ENCODE data around the gene ATP6V1C2.

The ATP6V1C2 gene

GRCh38 chr2:10818984-10819383 lies 97.6 kb downstream of the ATP6V1C2 start (continued):
- no peak for TF ChIP-seq ZNF707 (tag by site-specific recombination; IDR thresholded peaks at IDR 0.05)
- no peak for TF ChIP-seq ZNF624 (tag by site-specific recombination; IDR thresholded peaks at IDR 0.05)
- TF ChIP-seq KLF9 (tag by site-specific recombination; IDR thresholded peaks at IDR 0.05; ENCODE audit: low read depth) = no peak
- TF ChIP-seq, protein P1, sequence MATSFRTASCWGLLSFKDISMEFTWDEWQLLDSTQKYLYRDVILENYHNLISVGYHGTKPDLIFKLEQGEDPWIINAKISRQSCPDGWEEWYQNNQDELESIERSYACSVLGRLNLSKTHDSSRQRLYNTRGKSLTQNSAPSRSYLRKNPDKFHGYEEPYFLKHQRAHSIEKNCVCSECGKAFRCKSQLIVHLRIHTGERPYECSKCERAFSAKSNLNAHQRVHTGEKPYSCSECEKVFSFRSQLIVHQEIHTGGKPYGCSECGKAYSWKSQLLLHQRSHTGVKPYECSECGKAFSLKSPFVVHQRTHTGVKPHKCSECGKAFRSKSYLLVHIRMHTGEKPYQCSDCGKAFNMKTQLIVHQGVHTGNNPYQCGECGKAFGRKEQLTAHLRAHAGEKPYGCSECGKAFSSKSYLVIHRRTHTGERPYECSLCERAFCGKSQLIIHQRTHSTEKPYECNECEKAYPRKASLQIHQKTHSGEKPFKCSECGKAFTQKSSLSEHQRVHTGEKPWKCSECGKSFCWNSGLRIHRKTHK (tag by site-specific recombination; IDR thresholded peaks at IDR 0.05) = no peak
- TF ChIP-seq TSHZ1 (tag by site-specific recombination; IDR thresholded peaks at IDR 0.05; ENCODE audit: borderline replicate concordance) = no peak
- TF ChIP-seq ZNF600 (tag by site-specific recombination; IDR thresholded peaks at IDR 0.05) = no peak
- no peak for TF ChIP-seq PRDM1 (tag by site-specific recombination; IDR thresholded peaks at IDR 0.05)

DNA sequence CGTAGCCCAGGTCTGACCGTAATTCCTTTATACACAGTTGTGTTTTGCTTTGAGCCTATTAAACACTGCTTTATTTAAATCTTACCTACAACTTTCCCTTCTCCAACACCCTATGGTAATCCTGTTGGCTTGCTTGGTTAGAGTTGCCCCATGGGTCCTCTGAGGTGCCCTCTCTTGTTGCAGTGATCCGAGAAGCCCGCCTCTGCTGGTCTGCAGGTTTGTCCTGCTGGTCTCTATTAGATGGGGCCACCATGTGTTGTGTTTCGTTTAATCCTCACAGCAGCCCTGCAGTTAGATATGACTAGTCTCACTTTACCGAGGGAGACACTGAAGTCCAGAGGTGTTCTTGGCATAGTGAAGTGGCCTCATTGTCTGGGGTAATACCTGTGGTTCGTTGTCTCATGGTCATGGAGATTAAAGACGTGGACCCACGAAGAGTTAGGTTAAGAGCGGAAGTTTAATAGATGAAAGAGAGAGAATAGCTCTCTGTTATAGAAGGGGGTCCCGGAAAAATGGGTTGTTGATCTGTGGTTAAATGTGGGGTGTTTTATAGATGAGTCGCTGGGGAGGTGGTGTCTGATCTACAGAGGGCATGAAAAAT lies 98.4 kb downstream of the ATP6V1C2 start:
- TF ChIP-seq, protein P2, sequence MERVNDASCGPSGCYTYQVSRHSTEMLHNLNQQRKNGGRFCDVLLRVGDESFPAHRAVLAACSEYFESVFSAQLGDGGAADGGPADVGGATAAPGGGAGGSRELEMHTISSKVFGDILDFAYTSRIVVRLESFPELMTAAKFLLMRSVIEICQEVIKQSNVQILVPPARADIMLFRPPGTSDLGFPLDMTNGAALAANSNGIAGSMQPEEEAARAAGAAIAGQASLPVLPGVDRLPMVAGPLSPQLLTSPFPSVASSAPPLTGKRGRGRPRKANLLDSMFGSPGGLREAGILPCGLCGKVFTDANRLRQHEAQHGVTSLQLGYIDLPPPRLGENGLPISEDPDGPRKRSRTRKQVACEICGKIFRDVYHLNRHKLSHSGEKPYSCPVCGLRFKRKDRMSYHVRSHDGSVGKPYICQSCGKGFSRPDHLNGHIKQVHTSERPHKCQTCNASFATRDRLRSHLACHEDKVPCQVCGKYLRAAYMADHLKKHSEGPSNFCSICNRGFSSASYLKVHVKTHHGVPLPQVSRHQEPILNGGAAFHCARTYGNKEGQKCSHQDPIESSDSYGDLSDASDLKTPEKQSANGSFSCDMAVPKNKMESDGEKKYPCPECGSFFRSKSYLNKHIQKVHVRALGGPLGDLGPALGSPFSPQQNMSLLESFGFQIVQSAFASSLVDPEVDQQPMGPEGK (tag by site-specific recombination; IDR thresholded peaks at IDR 0.05) = no peak
- TF ChIP-seq KLF1 (tag by site-specific recombination; IDR thresholded peaks at IDR 0.05) = no peak
- no peak for TF ChIP-seq ZBTB20 (tag by site-specific recombination; IDR thresholded peaks at IDR 0.05)
- TF ChIP-seq HOXA7 (CRISPR knock-in tag; IDR thresholded peaks at IDR 0.05; ENCODE audit: borderline replicate concordance) = no peak
- TF ChIP-seq ZNF37A (tag by site-specific recombination; IDR thresholded peaks at IDR 0.05) = no peak
- no peak for TF ChIP-seq REPIN1 (tag by site-specific recombination; IDR thresholded peaks at IDR 0.05; ENCODE audit: low read depth)
- no peak for TF ChIP-seq ZNF677 (tag by site-specific recombination; IDR thresholded peaks at IDR 0.05)
- TF ChIP-seq, protein P3, sequence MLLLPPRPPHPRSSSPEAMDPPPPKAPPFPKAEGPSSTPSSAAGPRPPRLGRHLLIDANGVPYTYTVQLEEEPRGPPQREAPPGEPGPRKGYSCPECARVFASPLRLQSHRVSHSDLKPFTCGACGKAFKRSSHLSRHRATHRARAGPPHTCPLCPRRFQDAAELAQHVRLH (tag by site-specific recombination; IDR thresholded peaks at IDR 0.05) = no peak
- TF ChIP-seq RBAK (tag by site-specific recombination; IDR thresholded peaks at IDR 0.05) = no peak
- no peak for TF ChIP-seq ZNF404 (tag by site-specific recombination; IDR thresholded peaks at IDR 0.05)
- no peak for TF ChIP-seq ZNF623 (tag by site-specific recombination; IDR thresholded peaks at IDR 0.05)
- no peaks in the 10 kb centered on the region for H3K36me3 ChIP-seq (ENCODE audit: control insufficient read depth in 2 of 2, insufficient read depth in 1 of 2, low read length in 2 of 2)
- no peaks in the 10 kb centered on the region for H3K4me1 ChIP-seq (ENCODE audit: control insufficient read depth, insufficient read depth, low read length)
- no peaks in the 10 kb centered on the region for H3K9me3 ChIP-seq (ENCODE audit: control insufficient read depth, insufficient read depth, low read depth, low read length)
- H3K27ac ChIP-seq (ENCODE audit: extremely low read depth, low read depth, low read length) = no peak overlapping the region
- H3K4me3 ChIP-seq (ENCODE audit: low read depth, low read length) = no peak overlapping the region
- ChIA-PET POLR2A (no interaction called here), CTCF (interaction anchor here (0.9 to 1.4 kb wide), 2 partner anchors 13 to 18 kb away, joined by 3 to 5 read pairs; no protein-coding TSS in a partner anchor)

Measured in HEK293 (cell line).